Spleen (tissue), 11 donors: ENCODE results near the gene ALOXE3. TPM values are rescaled to one million over a fixed set of nuclear protein-coding genes. Genes with fewer than 3 reads are reported as not detected.

Source experiments
- DNase-seq: peaks from one replicate; pipeline ENCODE4 v3.0.0-alpha.2; 2020
- H3K27ac ChIP-seq, 8 donors: fragments of 200-600 bp; sonication (generic) in 7 of 8; 1 replicate in 4 of 8; 2 replicates in 4 of 8; pipeline versions ENCODE4 v1.5.0 to v1.8.0; 2016 to 2021; ENCODE audit warnings: inconsistent platforms in 4 of 8, mild to moderate bottlenecking in 4 of 8, moderate library complexity in 1 of 8
- H3K27me3 ChIP-seq, 7 donors: fragments of 200-600 bp; sonication (generic) in 6 of 7; replicated peaks in 1 of 7; 1 replicate in 4 of 7; 2 replicates in 3 of 7; pipeline versions ENCODE4 v1.5.0 to v1.8.0; 2016 to 2021; ENCODE audit warnings: inconsistent platforms in 3 of 7, mild to moderate bottlenecking in 1 of 7
- H3K36me3 ChIP-seq, 6 donors: fragments of 200-600 bp; sonication (generic) in 5 of 6; 1 replicate in 4 of 6; 2 replicates in 2 of 6; pipeline versions ENCODE4 v1.5.0 to v1.8.0; 2016 to 2021; ENCODE audit warnings: inconsistent platforms in 2 of 6
- H3K4me1 ChIP-seq, 6 donors: fragments of 200-600 bp; sonication (generic) in 5 of 6; 1 replicate in 3 of 6; 2 replicates in 3 of 6; pipeline versions ENCODE4 v1.5.0 to v1.8.0; 2016 to 2021; ENCODE audit warnings: inconsistent platforms in 3 of 6
- H3K4me3 ChIP-seq, 8 donors: fragments of 200-600 bp; sonication (generic) in 7 of 8; 1 replicate in 4 of 8; 2 replicates in 4 of 8; pipeline versions ENCODE4 v1.5.0 to v1.8.0; 2016 to 2021; ENCODE audit warnings: inconsistent platforms in 4 of 8, mild to moderate bottlenecking in 4 of 8, moderate library complexity in 2 of 8
- H3K9me3 ChIP-seq, 8 donors: fragments of 200-600 bp; sonication (generic) in 7 of 8; 1 replicate in 4 of 8; 2 replicates in 4 of 8; pipeline versions ENCODE4 v1.5.0 to v1.8.0; 2016 to 2021; ENCODE audit warnings: inconsistent platforms in 4 of 8
- POLR2A ChIP-seq, 3 donors: fragments of 450-650 bp; IDR thresholded peaks; one replicate each; pipeline ENCODE4 v1.5.1; 2017; ENCODE audit warnings: antibody characterized with exemption in 3 of 3, mild to moderate bottlenecking in 1 of 3
- POLR2AphosphoS5 ChIP-seq, 3 donors: sonication (generic); formaldehyde crosslinking; IDR thresholded peaks; one replicate each; pipeline ENCODE4 v1.5.1; 2017; ENCODE audit warnings: antibody characterized with exemption in 3 of 3
- WGBS, 5 donors: extraction: QIAGEN DNeasy Blood & Tissue Kit in 3 of 5; methylation state at CpG; one replicate each; pipeline versions ENCODE4 v1.1.5 to v1.1.7; 2013 to 2018; 5-methylcytosine and 5-hydroxymethylcytosine counted together
- intact Hi-C: fragments of 100-400 bp; cut with DNase I; formaldehyde crosslinking; loops from one replicate; pipeline ENCODE4 v1.15.0; 2023; ENCODE audit warnings: low total_unique reads
- polyA plus RNA-seq, 3 donors: library from polyadenylated mRNA; stranded (reverse); fragments of 200-250 nt; gene quantifications; one replicate each; pipeline ENCODE4 v1.2.1, GENCODE V29; 2013
- total RNA-seq, 7 donors: library from RNA; depleted of rRNA in 3 of 7; stranded (reverse); fragments of >200 nt in 3 of 7; fragmentation: NEBNext Ultra II Directional in 4 of 7; extraction: Animal tissue kit (Norgen Biotek cat#: 25700) in 4 of 7; gene quantifications; one replicate each; pipeline versions ENCODE4 v1.1.0 to v1.2.1, GENCODE V29; 2016 to 2021
- TF ChIP-seq, protein P1 (sequence below), 11 experiments: fragments of 200-600 bp in 7 of 11; fragments of 450-650 bp in 4 of 11; sonication (generic) in 4 of 11; IDR thresholded peaks in 8 of 11; conservative IDR thresholded peaks in 3 of 11; 1 replicate in 7 of 11; 2 replicates in 4 of 11; pipeline versions ENCODE4 v1.4.0 to v1.8.0; 2016 to 2021; ENCODE audit warnings: antibody characterized with exemption in 11 of 11, inconsistent platforms in 4 of 11, mild to moderate bottlenecking in 1 of 11
- donor health status: healthy with polysubstance abuse.
- donor health status: DM: no; HTN: no; CAD: no; lungs with moderate emphysema.
- donor health status: DM: no; HTN: no; CAD: no.
- donor health status: Bipolar disorder and iron deficiency.
- donor health status: healthy.
- donor health status: DM: no; HTN: no; CAD: no.
- donor health status: DM: yes; HTN: yes; CAD: no.

The ALOXE3 gene
- total and polyA plus RNA-seq, 10 donors = 0.03 TPM; not detected in 9

DNA sequence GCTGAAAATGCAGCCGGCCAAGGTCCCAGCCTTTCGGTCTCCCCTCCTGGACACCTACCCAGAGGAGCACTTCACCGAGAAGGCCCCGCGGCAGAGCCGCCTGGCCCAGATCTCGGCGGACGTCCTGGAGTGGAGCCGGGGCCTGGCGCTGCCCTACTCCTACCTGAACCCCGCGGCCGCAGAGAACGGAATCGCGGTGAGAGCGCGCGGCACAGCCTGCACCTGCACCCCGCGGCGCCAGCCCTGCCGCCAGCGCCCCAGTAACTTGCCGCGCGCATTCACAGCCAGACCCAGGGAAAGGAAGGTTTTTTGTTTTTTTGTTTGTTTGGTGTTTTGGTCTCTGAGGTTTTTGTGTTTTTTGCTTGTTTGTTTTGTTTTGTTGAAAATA is 46.0 kb downstream of the ALOXE3 start:
- DNase-seq = peak; percentile 73
- Histone ChIP-seq H3K4me1 (peaks cover 7 to 41% (median 25%) of the 10 kb centered on the region in 6 donors), H3K27me3 (peaks cover 0 to 77% (median 56%) of the 10 kb centered on the region in 7 donors), H3K27ac (no peak overlapping the region), H3K4me3 (peak overlapping the region in 2 of 8 donors; percentile 9 to 59), H3K36me3 (no peaks in the 10 kb centered on the region), H3K9me3 (no peaks in the 10 kb centered on the region)
- WGBS, 5 donors = 8 to 11% (median 9%) methylated on average over 23 to 28 of the region's 28 CpGs
- intact Hi-C loops = loop anchor here (10.0 kb wide), 1 partner anchor 232 kb away; no protein-coding TSS in a partner anchor
- TF ChIP-seq, protein P1, sequence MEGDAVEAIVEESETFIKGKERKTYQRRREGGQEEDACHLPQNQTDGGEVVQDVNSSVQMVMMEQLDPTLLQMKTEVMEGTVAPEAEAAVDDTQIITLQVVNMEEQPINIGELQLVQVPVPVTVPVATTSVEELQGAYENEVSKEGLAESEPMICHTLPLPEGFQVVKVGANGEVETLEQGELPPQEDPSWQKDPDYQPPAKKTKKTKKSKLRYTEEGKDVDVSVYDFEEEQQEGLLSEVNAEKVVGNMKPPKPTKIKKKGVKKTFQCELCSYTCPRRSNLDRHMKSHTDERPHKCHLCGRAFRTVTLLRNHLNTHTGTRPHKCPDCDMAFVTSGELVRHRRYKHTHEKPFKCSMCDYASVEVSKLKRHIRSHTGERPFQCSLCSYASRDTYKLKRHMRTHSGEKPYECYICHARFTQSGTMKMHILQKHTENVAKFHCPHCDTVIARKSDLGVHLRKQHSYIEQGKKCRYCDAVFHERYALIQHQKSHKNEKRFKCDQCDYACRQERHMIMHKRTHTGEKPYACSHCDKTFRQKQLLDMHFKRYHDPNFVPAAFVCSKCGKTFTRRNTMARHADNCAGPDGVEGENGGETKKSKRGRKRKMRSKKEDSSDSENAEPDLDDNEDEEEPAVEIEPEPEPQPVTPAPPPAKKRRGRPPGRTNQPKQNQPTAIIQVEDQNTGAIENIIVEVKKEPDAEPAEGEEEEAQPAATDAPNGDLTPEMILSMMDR (IDR thresholded peaks at IDR 0.05 in 8 of 11, conservative IDR thresholded peaks at IDR 0.05 in 3 of 11) = no peak
- TF ChIP-seq POLR2AphosphoS5 (IDR thresholded peaks at IDR 0.05) (no peak), POLR2A (IDR thresholded peaks at IDR 0.05) (no peak)

DNA sequence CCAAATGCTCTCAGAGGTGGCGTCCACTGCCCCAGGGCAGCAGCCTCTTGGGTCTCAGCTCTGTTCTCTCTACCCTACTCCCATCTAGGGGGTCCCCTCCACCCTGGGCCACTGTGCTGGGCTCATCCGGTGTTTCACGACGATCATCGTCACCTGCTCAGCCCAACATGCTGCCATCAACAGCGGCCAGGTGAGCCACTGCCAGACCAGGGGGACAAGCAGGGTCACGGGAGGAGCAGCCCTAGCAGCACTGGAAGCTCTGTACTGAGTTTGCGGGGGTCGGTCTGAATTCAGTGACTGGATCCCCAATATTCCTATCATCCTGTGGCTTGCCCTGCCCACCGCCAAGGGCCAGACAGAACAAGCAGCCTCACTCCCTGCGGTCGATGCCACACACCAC is 46.8 kb downstream of the ALOXE3 start:
- Histone ChIP-seq H3K4me3 (no peak overlapping the region), H3K27ac (no peak overlapping the region), H3K9me3 (no peaks in the 10 kb centered on the region), H3K4me1 (peaks cover 7 to 41% (median 25%) of the 10 kb centered on the region in 6 donors), H3K36me3 (no peaks in the 10 kb centered on the region), H3K27me3 (peaks cover 0 to 73% (median 49%) of the 10 kb centered on the region in 7 donors)
- DNase-seq = peak; percentile 47
- TF ChIP-seq, protein P1 (IDR thresholded peaks at IDR 0.05 in 8 of 11, conservative IDR thresholded peaks at IDR 0.05 in 3 of 11) = no peak
- TF ChIP-seq POLR2AphosphoS5 (IDR thresholded peaks at IDR 0.05) (no peak), POLR2A (IDR thresholded peaks at IDR 0.05) (no peak)
- WGBS, 5 donors = 88 to 93% (median 92%) methylated on average over 10 to 12 of the region's 12 CpGs
- intact Hi-C loops = loop anchor here (10.0 kb wide), 1 partner anchor 233 kb away; no protein-coding TSS in a partner anchor

DNA sequence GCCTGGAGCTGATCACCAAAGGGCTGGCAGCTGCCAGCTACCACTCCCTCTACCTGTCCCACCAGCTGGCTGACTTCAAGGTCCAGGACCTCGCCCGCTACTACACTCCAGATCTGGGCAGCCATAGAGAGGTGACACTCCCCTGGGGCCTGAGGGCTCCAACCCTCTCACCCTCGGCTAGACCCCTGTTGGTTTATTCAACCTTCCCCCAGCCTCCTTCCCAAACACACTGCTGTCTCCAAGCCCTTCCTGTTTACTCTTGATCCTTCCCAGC is 48.8 kb downstream of the ALOXE3 start:
- DNase-seq = peak; percentile 45
- TF ChIP-seq POLR2AphosphoS5 (IDR thresholded peaks at IDR 0.05) (no peak), POLR2A (IDR thresholded peaks at IDR 0.05) (no peak)
- TF ChIP-seq, protein P1 (IDR thresholded peaks at IDR 0.05 in 8 of 11, conservative IDR thresholded peaks at IDR 0.05 in 3 of 11) = no peak
- WGBS, 5 donors = 84 to 92% (median 89%) methylated on average over 3 of the region's 3 CpGs
- no peaks in the 10 kb centered on the region for H3K9me3 ChIP-seq
- H3K4me3 ChIP-seq = no peak overlapping the region
- peaks cover 7 to 41% (median 25%) of the 10 kb centered on the region in 6 donors for H3K4me1 ChIP-seq
- H3K27me3 ChIP-seq = peaks cover 0 to 72% (median 41%) of the 10 kb centered on the region in 7 donors
- intact Hi-C loops = no loop called here
- H3K27ac ChIP-seq = peak overlapping the region in 3 of 8 donors; percentile 48 to 57 (median 56)
- H3K36me3 ChIP-seq = no peaks in the 10 kb centered on the region

DNA sequence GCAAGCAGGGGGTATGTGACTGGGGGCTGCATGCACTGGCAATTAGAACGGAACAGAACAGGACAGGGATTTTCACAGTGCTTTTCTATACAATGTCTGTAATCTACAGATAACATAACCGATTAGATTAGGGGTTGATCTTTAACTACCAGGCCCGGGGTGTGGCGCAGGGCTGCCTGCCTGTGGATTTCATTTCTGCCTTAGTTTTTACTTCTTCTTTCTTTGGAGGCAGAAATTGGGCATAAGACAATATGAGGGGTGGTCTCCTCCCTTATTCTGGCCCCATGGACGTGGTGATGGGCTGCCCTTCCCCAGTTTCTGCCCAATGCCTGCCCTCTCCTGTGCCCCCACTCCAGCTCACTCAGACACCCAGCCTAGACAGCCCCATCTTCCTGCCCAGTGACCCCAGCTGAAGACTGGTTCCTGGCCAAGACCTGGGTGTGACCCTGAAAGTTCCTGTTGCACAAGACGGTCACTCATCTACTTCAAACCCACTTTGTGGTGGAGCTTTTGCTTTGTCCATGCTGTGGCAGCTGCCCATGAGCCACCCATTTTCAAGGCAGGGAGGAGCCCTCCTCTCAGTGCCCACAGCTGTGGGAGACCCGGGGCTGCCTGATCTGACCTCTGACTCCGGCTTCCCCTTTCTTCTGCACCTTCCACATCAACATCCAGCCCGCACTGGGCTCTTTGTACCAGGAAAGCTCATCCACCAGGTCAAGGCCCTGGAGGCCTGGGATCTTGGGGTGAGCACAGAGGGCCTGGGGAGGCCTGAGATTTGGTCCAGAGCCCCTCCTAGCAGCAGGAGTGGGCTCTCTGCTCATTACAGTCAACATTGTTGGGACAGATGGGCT is 49.4 kb downstream of the ALOXE3 start:
- peak; percentile 71 for DNase-seq
- Histone ChIP-seq H3K27ac (peak overlapping the region in 3 of 8 donors; percentile 48 to 57 (median 56)), H3K36me3 (no peaks in the 10 kb centered on the region), H3K27me3 (peaks cover 0 to 72% (median 41%) of the 10 kb centered on the region in 7 donors), H3K4me3 (no peak overlapping the region), H3K4me1 (peaks cover 7 to 43% (median 23%) of the 10 kb centered on the region in 6 donors), H3K9me3 (no peaks in the 10 kb centered on the region)
- intact Hi-C loops = no loop called here
- 53 to 67% (median 58%) methylated on average over 9 of the region's 9 CpGs for WGBS, 5 donors
- TF ChIP-seq POLR2A (IDR thresholded peaks at IDR 0.05) (no peak), POLR2AphosphoS5 (IDR thresholded peaks at IDR 0.05) (no peak)
- TF ChIP-seq, protein P1 (IDR thresholded peaks at IDR 0.05 in 8 of 11, conservative IDR thresholded peaks at IDR 0.05 in 3 of 11) = no peak
